ENCODE data around the gene BOK. TPM values are rescaled to one million over a fixed set of nuclear protein-coding genes. Genes with fewer than 3 reads are reported as not detected.

Gene BOK
- total and polyA plus RNA-seq, 3 donors from 2014 or later = 20.2 to 62.7 (median 52.0) TPM

GRCh38 chr2:241539616-241540374 lies 18.8 kb upstream of the BOK start:
- WGBS, 2 donors = 79 to 95% methylated on average over 2 to 11 of the region's 11 CpGs
- Histone ChIP-seq H3K36me3 (ENCODE audit: low read depth, missing control alignments) (no peaks in the 10 kb centered on the region), H3K4me3 (no peak overlapping the region), H3K27ac (no peak overlapping the region), H3K27me3 (no peaks in the 10 kb centered on the region), H3K4me1 (peaks cover 10% of the 10 kb centered on the region), H3K9me3 (no peaks in the 10 kb centered on the region)
- TF ChIP-seq POLR2A (IDR thresholded peaks at IDR 0.05) (no peak), CTCF (IDR thresholded peaks at IDR 0.05) (no peak)
- intact Hi-C loops (cut with DNase I; ENCODE audit: low total_unique reads) = no loop called here
- DNase-seq = no peak

- Histone ChIP-seq H3K36me3 (ENCODE audit: low read depth, missing control alignments) (no peaks in the 10 kb centered on the region), H3K9me3 (no peaks in the 10 kb centered on the region), H3K27me3 (no peaks in the 10 kb centered on the region), H3K4me1 (peaks cover 10% of the 10 kb centered on the region), H3K4me3 (peak overlapping the region in 1 of 2 donors; percentile 53), H3K27ac (no peak overlapping the region)
- no peak for TF ChIP-seq POLR2A (IDR thresholded peaks at IDR 0.05)
- TF ChIP-seq CTCF (IDR thresholded peaks at IDR 0.05) = no peak
- intact Hi-C loops (cut with DNase I; ENCODE audit: low total_unique reads) = no loop called here
- 33 to 48% methylated on average over 10 of the region's 10 CpGs for WGBS, 2 donors
- no peak for DNase-seq
Observed at GRCh38 chr2:241540401-241540770, 18.2 kb upstream of the BOK start.

- no peaks in the 10 kb centered on the region for H3K9me3 ChIP-seq
- 1 to 4% methylated on average over 39 to 67 of the region's 68 CpGs for WGBS, 2 donors
- peak overlapping the region; percentile 39 to 53 for H3K4me3 ChIP-seq
- H3K27me3 ChIP-seq = no peaks in the 10 kb centered on the region
- no peak overlapping the region for H3K27ac ChIP-seq
- DNase-seq = peak; percentile 90
- no peak for TF ChIP-seq CTCF (IDR thresholded peaks at IDR 0.05)
- no peak for TF ChIP-seq POLR2A (IDR thresholded peaks at IDR 0.05)
- H3K4me1 ChIP-seq = peaks cover 10% of the 10 kb centered on the region
- no peaks in the 10 kb centered on the region for H3K36me3 ChIP-seq (ENCODE audit: low read depth, missing control alignments)
- intact Hi-C loops (cut with DNase I; ENCODE audit: low total_unique reads) = no loop called here
Observed at GRCh38 chr2:241540771-241541561, 17.6 kb upstream of the BOK start.

DNA sequence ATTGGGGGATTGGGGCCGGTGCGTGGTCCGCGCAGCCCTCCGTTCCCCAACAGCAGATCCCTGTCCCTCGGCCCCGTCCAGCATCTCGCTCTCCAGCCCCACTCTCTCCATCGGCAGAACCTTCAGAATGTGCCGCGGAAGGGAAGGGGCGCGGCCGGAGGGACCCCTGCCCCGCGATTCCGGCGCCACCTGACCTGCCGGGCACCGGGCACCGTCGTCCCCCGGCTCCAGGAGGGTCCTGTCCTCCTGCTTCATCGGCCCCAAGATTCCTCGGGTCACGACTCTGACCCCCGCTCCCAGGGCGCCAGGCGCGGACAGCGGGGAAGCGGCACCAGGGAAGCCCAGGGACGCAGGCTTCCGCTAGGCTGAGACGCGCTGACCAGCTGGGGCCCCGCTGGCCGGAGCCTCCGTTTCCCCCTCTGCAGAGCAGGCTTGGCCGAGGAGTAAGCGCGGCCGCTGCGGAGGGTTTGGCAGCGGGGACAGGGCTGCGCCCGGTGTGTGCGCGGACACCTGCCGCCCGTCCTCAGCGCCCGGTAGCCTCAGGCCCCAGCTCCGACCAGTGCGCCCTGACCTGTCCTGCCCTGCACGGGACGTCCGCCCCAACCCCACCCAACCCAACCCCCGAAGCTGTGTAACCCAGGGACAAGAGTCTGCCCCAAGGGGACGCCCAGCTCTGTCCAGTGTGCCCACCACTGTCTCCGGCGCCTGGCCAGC lies 16.8 kb upstream of the BOK start:
- Histone ChIP-seq H3K4me3 (peak overlapping the region; percentile 39 to 53), H3K9me3 (no peaks in the 10 kb centered on the region), H3K4me1 (peaks cover 10% of the 10 kb centered on the region), H3K27me3 (no peaks in the 10 kb centered on the region), H3K36me3 (ENCODE audit: low read depth, missing control alignments) (no peaks in the 10 kb centered on the region), H3K27ac (no peak overlapping the region)
- WGBS, 2 donors = 3 to 16% methylated on average over 6 to 38 of the region's 62 CpGs
- no peak for TF ChIP-seq POLR2A (IDR thresholded peaks at IDR 0.05)
- intact Hi-C loops (cut with DNase I; ENCODE audit: low total_unique reads) = no loop called here
- no peak for DNase-seq

GRCh38 chr2:241542278-241542605 lies 16.3 kb upstream of the BOK start:
- 38 to 43% methylated on average over 4 to 15 of the region's 15 CpGs for WGBS, 2 donors
- Histone ChIP-seq H3K27me3 (no peaks in the 10 kb centered on the region), H3K4me1 (peaks cover 15% of the 10 kb centered on the region), H3K4me3 (no peak overlapping the region), H3K27ac (no peak overlapping the region), H3K9me3 (no peaks in the 10 kb centered on the region), H3K36me3 (ENCODE audit: low read depth, missing control alignments) (no peaks in the 10 kb centered on the region)
- peak; percentile 36 for DNase-seq
- TF ChIP-seq POLR2A (IDR thresholded peaks at IDR 0.05) (no peak), CTCF (IDR thresholded peaks at IDR 0.05) (no peak)
- intact Hi-C loops (cut with DNase I; ENCODE audit: low total_unique reads) = no loop called here
